SK-N-SH (cell line): Measurements from ENCODE around the gene CREB5.

Source experiments
- FOXJ3 ChIP-seq: sonication (generic); formaldehyde crosslinking; IDR thresholded peaks from 2 replicates; pipeline ENCODE4 v1.5.1; 2020; ENCODE audit warnings: mild to moderate bottlenecking, missing genetic modification reagents
- POLR2AphosphoS5 ChIP-seq: IDR thresholded peaks from 2 replicates; pipeline ENCODE4 v1.6.1; 2012; ENCODE audit warnings: low read depth, low read length
- RXRA ChIP-seq: IDR thresholded peaks from 2 replicates; pipeline ENCODE4 v1.4.0; 2012; ENCODE audit warnings: low read depth, mild to moderate bottlenecking, borderline replicate concordance
- SMC3 ChIP-seq: IDR thresholded peaks from 2 replicates; pipeline ENCODE4 v1.6.1; 2012; ENCODE audit warnings: low read depth, low read length, improper control_type of control experiment
- TAF1 ChIP-seq: IDR thresholded peaks from 2 replicates; pipeline ENCODE4 v1.6.1; 2012; ENCODE audit warnings: low read depth, mild to moderate bottlenecking, low read length, moderate library complexity, borderline replicate concordance
- TF ChIP-seq, protein P1 (sequence below): fragments of 200-600 bp; sonication (generic); IDR thresholded peaks from 2 replicates; pipeline ENCODE4 v1.6.1; 2017; ENCODE audit warnings: antibody characterized with exemption, mild to moderate bottlenecking, moderate library complexity
- TF ChIP-seq, protein P2 (sequence below): fragments of 150-350 bp; IDR thresholded peaks from 2 replicates; pipeline ENCODE4 v1.6.1; 2017; ENCODE audit warnings: antibody characterized with exemption, low read length, low read depth, borderline replicate concordance

DNA sequence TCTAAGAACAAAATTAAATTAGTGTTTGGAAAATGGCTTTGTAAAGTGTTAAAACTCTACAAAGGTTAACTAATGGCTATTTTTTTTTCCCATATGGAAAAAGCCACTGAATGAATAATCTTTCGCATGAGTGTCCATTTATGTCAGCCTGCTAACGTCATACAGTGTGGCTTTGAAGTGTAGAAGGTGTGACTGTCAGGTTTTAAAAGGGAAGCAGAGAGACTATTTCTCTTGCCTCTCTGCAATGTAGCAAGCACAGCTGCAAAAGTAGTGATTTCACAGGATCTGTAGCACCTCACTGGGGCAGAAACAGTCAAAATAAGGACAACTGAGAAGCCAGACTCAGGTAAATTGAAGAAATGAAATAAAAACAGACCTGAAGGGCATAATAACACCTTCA lies 53.4 kb downstream of the CREB5 start:
- TF ChIP-seq, protein P1, sequence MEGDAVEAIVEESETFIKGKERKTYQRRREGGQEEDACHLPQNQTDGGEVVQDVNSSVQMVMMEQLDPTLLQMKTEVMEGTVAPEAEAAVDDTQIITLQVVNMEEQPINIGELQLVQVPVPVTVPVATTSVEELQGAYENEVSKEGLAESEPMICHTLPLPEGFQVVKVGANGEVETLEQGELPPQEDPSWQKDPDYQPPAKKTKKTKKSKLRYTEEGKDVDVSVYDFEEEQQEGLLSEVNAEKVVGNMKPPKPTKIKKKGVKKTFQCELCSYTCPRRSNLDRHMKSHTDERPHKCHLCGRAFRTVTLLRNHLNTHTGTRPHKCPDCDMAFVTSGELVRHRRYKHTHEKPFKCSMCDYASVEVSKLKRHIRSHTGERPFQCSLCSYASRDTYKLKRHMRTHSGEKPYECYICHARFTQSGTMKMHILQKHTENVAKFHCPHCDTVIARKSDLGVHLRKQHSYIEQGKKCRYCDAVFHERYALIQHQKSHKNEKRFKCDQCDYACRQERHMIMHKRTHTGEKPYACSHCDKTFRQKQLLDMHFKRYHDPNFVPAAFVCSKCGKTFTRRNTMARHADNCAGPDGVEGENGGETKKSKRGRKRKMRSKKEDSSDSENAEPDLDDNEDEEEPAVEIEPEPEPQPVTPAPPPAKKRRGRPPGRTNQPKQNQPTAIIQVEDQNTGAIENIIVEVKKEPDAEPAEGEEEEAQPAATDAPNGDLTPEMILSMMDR, result no peak
- TF ChIP-seq RXRA (no peak), TAF1 (no peak), SMC3 (no peak), FOXJ3 (CRISPR knock-in tag) (no peak), POLR2AphosphoS5 (no peak)
- TF ChIP-seq, protein P2, sequence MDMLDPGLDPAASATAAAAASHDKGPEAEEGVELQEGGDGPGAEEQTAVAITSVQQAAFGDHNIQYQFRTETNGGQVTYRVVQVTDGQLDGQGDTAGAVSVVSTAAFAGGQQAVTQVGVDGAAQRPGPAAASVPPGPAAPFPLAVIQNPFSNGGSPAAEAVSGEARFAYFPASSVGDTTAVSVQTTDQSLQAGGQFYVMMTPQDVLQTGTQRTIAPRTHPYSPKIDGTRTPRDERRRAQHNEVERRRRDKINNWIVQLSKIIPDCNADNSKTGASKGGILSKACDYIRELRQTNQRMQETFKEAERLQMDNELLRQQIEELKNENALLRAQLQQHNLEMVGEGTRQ, result no peak
